Frontal cortex (tissue), 4 donors: Measurements from ENCODE around the gene KIFC3. TPM values are rescaled to one million over a fixed set of nuclear protein-coding genes. Genes with fewer than 3 reads are reported as not detected.
"Not testable (repeated sequence)": the region's sequence is repeated elsewhere in the genome, so short reads cannot be mapped to it uniquely, and the experiment has no call there.

Experiments
- DNase-seq, 2 donors: peaks; one replicate each; pipeline ENCODE4 v3.0.0; 2012; ENCODE audit warnings: low spot score in 2 of 2
- FAIRE-seq: peaks from 2 replicates; lab custom pipeline; 2012; peaks lifted over from hg19 to GRCh38; lab: Jason Lieb, UNC
- total RNA-seq: library from RNA; depleted of rRNA; stranded (reverse); fragments of >200 nt; gene quantifications from one replicate; pipeline ENCODE4 v1.2.3, GENCODE V29; 2014
- donor health status: control.
- donor health status: control.
- donor health status: control.

Gene KIFC3
- total RNA-seq, 1 donor from 2014 or later: 46.1 TPM

DNA sequence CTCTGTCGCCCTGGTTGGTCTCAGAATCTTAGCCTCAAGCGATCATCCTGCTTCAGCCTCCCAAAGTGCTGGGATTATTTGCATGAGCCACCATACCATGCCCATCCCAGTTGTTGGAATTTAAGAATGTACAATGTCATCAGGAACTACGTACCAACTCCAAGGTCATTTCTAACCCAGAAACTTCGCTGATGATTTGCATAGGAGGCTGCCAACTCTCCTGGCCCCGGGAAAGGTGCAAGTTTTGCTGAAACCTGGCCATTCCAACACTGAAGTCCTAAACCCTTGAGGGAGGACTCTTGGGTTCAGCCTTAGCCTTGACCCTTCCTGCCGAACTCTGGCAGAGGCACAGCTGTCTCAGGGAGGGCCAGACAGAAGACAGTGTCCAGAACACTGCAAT is 2.9 kb upstream of the KIFC3 start:
- FAIRE-seq (no peak), DNase-seq (no peak)

DNA sequence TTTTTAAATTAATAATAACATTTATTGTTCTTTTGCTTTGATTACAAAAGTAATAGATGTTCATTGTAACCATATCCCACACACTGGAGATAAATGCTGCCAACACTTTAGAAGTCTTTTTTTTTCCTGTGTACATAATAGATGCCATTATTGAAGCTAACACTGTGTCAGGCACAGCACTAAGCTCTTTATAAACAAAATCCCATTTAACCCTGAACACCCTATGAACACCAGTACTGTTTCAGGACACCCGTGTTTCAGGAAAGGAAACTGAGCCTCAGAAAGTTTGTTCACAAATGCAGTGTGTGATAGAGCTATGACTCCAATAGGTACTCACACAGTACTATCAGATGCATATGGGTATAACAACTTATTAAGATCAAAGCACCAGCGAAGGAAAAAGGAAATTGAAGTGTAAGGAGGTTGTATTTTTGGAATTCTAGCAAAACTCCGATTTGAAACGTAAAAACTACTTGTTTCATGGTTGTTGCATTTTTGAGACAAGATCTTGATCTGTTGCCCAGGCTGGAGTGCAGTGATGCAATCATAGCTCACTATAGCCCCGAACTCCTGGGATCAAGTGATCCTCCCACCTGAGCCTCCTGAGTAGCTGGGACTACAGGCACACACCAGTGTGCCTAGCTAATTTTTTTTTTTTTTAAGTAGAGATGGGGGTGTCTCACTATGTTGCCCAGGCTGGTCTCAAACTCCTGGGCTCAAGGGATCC is 2.0 kb upstream of the KIFC3 start:
- FAIRE-seq (no peak), DNase-seq (no peak)

DNA sequence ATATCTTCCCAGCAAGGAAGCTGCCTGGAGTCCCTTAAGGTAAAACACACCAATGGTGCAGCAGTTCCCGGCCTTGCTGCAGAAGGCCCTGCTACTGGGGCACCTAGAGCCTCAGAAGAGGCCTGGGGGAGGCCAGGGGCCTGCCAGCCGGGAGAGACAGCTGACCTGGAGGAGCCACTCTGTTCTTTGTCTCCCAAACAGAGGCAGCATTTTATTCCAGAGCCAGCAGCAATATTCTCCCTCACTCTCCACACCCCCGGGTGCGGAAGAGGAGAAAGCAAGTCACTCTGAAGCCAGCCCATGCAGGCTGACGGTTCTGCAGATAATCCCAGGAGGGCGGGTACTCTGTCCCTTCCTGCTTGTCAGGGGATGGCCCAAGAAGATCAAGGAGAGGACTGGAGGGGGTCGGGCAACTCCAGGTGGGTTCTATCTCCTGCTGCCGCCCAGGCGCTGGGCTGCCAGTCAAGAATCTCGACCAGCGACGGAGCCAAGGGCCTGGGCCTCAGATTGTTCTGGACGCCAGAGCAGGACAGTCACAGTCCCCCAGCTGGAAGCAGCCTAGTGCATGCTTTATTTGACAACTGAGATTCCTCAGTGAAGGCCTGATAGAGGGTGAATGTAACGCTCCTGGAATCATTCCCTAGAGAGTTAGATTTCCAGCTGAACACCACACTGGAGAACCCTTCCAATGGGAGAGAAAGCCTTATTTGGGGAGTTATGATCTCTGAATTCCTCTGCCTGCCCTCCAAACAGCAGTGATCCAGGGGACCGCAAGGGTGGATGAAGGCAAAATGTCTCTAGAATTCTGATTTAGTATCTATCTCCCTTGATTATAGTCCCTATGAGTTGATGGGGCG is 1.1 kb upstream of the KIFC3 start:
- FAIRE-seq (no peak), DNase-seq (peak in 1 of 2 donors; percentile 75)

DNA sequence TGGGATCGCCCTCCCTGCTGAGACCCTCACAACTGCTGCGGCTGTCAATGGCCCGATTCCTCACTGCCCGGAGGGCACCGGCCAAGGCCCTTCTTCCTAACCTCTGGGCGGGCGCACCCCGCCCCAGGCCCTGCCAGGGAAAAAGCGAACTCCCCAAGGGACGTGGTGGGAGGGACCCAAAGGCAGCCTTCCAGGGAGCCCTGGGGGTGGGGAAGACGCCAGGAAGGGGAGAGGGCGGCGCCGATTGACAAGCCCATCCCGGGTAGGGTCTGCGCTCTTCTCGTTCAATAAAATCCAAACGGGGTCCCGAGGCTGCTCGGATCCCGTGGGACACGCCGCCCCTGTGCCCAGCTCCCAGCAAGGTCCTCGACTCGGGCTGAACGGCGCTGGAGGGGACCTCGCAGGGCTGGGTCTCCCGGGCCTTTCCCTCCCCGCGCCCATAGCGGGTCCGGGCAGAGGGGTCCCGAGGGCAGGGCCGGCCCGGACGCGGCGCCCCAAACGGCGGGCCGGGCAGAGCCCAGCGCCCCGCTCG is 416 bp downstream of the KIFC3 start:
- no peak for DNase-seq
- FAIRE-seq: no peak

DNA sequence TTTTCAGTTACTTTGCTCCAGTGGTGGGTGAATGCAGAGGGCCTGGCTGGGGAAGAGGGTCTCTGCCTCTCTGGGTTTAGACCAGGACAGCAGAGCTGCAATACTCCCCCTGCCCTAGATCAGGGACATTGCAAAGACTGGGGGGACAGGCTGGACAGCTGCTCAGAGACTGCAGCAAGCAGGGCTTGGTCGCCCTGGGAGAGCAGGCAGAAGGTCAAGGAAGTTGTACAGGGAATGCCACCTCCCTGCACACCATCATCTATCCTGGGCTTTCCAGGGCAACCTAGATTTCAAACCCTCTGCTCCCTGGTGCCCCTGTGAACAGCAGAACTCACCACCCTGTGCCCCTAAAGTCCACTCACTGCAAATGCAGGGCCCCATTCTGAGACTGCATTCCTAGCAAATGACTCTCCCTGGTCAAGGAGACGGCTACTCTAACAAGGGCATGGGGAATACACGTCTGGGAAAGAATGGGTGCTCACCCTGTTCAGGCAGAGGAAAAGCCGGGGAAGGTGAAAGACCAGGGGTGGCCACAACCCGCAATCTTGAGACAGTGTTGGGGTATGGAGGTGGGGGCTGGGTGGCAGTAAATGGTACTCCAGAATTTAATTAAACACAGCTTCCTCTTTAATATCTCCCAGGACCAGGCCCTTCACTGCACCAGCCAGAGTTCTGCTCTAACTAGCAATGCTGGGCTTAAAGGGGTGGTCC is 1.0 kb downstream of the KIFC3 start:
- peak in 1 of 2 donors; percentile 46 for DNase-seq
- no peak for FAIRE-seq

DNA sequence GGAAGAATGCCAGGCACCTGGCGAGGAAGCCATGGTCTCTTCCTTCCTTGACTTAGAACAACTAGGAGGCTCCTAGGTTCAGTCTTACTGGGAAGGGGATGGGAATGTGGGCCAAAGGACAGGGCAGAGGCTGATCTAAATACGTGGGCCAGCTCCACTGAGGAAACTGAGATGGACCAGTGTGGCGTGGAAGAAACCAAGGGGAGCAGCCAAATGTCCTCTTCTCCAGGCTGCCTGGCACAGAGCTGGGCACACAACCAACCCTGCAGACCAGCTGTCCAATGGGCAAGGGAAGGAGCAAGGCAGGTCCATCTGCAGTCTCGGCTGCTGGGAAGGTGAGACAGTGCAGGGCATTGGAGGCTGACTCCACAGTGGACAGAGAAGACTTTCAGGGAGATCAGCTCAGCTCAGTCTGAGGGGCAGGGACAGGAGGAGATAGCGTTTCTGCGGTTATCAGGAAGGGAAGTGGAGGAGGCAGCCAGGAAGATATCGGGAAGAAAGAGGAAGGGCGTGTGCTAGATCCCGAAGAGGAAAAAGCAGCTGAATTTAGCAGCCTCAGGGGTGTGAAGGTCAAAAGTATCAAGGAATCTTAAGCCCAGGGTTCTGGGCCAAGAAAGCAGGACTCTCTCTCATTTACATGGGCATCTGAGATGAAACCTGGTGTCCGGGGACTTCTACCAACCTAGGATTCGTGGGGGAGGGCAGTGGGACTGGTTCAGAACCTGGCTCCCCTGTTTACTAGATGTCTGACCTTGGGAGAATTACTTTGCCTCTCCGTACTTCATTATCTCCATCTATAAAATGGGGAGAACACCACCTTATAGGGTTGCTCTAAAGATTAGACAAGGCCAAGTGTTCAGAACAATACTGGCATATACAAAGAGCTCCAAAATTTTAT is 1.8 kb downstream of the KIFC3 start:
- FAIRE-seq (no peak), DNase-seq (no peak)

DNA sequence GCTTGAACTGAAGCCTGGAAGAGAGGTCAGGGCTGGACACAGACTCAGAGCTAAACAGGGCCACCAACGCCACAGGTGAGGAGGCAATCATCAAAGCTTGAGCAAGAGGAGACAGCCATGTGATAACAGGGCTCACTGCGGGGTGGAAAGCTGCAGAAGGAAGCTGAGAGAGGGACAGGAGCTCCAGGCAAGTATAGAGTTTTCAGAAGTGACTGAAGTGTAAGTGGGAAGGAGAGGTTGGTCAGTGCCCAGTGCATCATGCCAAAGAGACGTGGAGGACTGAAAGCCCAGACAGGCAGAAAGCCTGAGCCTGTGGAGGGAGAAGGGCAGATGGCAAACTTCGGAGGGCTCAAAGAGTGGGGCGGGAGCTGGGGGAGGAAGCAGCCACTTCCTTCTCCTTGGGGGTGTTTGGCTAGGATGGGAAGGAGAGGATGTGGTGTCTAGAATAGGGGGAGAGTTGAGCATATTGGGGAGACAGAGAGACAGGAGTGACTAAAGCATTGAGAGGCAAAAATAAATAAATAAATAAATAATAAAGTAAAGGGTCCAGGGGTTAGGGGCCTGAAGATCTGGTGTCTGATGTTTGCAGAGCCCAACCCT is 2.6 kb downstream of the KIFC3 start:
- no peak for FAIRE-seq
- no peak for DNase-seq

DNA sequence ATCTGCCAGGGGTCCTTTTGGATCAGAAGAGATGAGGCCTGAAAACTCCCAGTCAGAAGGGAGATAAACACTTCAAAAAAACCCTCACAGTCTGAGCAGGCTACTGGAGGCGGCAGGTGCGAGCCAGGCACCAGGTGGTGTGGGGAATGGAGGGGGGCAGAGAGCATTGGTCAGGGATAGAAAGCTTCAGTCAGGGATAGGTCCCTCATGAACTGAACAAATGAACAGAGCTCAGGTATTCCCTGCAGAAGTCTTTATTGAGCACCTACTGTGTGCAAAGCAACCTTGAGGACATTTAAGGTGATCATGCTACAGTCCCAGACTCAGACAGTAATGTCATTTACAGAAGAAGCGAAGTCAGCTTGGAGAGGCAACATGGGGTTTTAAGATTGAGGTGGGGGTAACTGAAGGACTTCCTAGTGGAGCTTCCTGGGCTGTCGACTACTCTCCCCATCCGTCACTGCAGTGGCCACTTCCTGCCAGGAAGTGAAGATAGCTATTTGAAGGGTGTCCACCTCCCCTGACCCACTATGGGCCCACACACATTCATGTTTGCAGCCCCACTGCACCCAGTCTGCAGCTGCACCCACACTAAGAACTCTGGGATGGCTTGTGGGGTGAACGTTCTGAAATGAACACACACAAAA is 3.2 kb downstream of the KIFC3 start:
- FAIRE-seq (no peak), DNase-seq (no peak)

DNA sequence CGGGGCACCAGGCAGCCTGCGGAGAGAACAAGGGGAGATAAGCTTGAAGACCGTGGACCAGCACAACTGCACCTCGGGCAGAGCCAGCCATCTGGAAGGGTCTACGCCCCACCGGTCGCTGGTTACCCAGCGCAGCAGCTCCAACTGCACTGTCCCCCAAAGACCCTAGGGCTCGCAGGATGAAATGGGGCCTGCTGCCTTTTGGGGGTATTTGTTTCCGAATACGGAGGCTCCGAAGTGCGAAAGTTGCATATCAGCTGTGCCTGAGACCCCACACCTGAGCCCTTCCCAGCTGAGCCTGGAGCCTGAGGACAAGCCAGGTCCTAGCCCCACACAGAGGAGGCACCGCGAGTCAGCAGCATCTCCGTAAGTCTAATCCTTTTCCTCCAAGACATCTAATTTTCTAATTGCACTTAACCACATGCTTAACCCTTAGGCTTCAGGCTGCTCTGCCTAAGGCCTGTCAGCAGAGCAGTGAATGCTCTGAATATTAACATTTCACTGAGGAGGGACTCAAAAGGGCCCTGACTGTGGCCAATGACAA is 4.0 kb downstream of the KIFC3 start:
- DNase-seq (no peak), FAIRE-seq (no peak)

DNA sequence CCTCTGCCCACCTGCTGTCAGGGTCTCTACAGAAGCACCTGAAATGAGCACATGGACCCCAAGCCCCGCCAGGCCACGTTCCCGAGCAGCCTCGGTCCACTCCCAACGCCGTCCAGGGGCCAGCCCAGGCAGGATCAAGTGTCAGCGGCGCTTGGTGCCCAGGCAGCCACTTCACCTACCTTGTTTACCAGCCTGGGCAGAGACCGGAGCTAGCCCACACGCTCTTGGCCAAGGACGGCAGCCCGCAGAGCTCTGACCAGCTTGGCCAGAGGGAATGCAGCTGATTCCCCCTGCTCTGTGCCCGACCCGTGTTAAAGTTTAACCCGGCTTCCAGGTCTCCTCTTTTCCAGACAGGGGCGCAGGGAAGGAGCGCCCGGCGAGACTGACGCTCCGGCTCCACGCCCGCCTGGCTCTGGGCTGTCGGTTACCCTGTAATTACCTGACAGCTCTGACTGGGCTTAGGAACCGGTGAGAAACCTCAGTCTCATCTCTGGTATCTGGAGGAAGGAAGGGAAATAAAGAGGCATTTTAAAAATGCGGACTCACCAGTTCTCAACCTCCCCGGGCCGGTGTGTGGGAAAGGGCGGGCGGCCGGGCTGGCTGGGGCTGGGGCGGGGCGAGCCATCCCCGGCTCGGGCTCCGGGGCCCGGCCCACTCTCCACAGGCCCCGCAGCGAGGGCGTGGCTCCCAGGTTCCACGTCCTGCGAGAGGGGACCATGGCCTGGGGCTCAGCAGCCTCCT is 4.6 kb downstream of the KIFC3 start:
- no peak for DNase-seq
- FAIRE-seq: no peak

DNA sequence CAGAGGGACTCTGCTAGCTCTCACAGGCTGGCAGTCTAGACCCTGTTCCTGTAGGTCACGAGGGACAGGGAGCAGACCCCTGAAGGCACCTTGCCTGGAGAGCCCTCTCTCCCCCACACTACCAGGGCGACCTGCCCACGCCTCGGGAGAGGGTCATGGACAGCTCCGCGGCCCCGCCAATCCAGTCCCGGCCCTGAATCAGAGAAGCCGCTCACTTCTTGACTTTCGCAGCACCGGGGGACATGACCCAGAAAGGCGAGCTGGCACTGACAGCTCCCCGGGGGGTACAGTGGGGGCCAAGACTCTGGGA is 5.1 kb downstream of the KIFC3 start:
- FAIRE-seq (no peak), DNase-seq (no peak)

DNA sequence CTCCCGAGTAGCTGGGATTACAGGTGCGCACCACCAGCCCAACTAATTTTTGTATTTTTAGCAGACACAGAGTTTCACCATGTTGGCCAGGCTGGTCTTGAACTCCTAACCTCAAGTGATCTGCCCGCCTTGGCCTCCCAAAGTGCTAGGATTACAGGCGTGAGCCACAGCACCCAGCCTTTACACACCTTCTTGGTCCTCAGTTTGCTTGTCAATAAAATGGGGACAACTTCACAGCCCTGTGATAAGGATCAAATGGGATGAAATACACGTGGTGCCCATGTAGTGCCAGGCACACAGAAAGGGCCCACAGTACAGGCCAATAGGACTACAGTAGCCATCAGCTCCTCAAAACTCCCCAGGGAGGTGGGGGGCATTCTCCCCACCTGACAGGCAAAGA is 6.3 kb downstream of the KIFC3 start:
- FAIRE-seq, DNase-seq: not testable (repeated sequence)

DNA sequence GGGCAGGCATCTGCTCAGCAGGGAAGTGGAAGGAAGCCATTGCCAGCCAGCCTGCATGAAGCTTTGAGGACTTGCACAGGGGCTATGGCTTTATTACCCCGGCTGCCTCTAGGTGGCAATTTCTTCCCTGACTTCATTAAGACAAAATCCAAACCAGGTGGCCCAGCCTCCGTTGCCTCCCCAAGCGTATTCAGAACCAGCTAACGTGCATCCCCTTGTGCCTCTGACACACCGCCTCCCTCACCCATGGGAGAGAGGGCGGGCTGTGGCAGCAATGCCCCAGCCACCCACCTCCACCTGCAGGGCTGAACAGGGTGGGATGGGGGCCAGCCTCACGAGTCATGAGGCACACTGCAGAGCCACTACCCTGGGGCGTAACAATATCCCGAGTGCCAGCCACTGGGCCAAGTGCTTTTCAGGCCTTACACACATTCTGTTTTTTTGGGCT is 6.8 kb downstream of the KIFC3 start:
- FAIRE-seq (no peak), DNase-seq (peak; percentile 42 to 52)

DNA sequence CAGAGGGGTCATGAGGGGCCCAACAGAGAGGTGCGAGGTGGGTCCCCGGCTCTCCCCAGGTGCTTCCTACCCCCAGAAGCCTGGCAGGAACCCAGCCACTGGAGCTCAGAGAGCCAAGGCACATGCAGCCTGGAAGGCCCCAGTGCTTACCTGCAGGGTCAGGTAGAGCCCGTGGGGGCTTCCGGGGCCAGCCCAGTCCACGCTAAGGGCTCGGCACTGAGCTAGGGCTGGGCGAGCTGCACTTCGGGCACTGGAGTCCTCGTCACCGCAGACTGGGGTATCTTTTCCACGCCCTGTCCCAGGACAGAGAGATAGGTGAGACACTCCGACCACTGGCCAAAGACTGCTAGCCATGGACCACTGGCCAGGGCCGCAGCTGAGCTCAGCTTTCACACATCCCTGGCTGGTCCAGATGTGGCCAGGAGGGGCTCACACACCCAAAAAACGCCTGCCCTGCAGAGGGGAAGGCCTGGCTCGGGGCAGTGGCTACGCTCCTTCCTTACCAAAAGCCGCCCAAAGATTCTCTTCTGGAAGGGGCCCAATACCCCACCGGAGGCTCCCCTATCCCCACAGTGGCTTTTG is 7.4 kb downstream of the KIFC3 start:
- FAIRE-seq: no peak

DNA sequence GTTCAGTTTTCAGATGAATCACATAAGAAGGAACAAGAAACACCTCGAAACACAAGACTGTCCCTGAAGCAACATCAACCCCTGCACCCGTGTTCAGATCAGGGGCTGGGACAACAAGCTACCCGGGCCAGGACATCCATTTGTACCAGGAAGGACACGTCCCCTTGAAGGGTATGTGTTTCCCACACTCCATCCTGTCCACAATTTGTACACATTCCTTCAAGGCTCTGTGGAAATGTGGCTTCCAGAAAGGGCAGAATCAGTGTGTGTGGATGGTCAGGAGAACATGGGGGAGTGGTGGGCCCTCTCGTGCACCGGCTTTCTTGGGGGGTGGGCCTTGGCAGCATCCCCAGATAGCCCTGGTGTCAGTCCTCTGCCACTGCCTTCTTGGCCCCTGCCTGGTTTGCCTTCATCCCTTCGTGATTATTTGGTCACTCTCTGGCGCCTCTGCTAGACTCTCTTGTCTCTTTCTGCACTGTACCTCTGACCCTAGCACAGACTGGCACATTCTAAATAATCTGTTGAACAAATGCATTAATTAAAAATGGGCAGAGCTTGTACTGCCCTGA is 10.3 kb downstream of the KIFC3 start:
- no peak for FAIRE-seq
- no peak for DNase-seq

More for the DNA sequence above, 7.4 kb downstream of the KIFC3 start:
- DNase-seq: no peak

DNA sequence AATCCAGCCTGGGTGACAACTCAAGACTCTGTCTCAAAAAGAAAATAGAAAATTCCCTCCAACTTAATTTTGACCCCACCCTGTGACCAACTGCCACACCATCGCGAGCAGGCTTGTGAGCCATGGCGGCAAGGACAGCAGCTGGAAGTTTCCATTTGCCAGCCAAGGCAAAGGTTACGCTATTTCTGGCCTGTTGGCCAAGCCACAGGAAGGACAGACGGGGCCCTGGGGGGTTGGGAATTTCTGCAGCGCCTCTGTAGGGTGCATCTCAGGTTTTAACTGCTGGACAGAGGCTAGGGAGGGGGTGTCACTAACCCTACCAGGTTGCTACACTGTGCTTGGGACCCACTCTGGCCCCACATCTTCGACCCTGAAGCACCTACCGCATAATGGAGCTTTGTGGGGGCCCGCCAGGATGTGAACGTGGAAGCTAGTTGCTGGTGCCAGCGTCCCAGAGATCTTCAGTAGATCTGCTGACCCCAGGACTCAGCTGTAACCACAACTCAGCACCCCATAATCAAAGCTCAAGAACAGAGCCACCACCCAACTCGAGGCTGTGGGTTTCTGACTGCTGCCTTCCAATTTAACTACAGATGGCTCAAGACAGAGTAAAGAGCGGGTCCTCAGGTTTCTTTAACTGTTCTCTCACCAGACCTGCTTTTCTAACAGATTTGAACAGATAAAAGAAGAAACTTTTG is 10.9 kb downstream of the KIFC3 start:
- DNase-seq (no peak), FAIRE-seq (no peak)
